Activated CD8-positive, alpha-beta memory T cell treated with anti-CD3 and anti-CD28 coated beads, Interleukin-2, amount 10 ng/mL, durations not matched to agents 7 days and 5 days (primary cell): Measurements from ENCODE around the gene KRTAP5-8. TPM values are rescaled to one million over a fixed set of nuclear protein-coding genes. Genes with fewer than 3 reads are reported as not detected.
A peak's percentile ranks its signal among the peaks of the same experiment; 100 is the strongest.
"Not testable (repeated sequence)": the region's sequence is repeated elsewhere in the genome, so short reads cannot be mapped to it uniquely, and the experiment has no call there.

ENCODE experiments used
- ATAC-seq: fragments of 150-1000 bp; cut with Tn5 transposase; one replicate; pipeline ENCODE4 v1.10.0; 2021; ENCODE audit warnings: moderate library complexity
- CTCF ChIA-PET: fragments of 350-600 bp; sonication (Branson Sonifier 250); formaldehyde crosslinking; loops from one replicate; lab custom pipeline; 2021; ENCODE audit warnings: antibody characterized with exemption; lab: Charles Lee
- DNase-seq: peaks from one replicate; pipeline ENCODE4 v3.0.0-alpha.2; 2020
- H3K27ac Mint-ChIP-seq: one replicate; pipeline ENCODE4 v1.8.0; 2021; ENCODE audit warnings: mild to moderate bottlenecking, mixed read lengths
- H3K27me3 Mint-ChIP-seq: one replicate; pipeline ENCODE4 v1.8.0; 2021; ENCODE audit warnings: mixed read lengths
- H3K36me3 Mint-ChIP-seq: one replicate; pipeline ENCODE4 v1.8.0; 2021; ENCODE audit warnings: mild to moderate bottlenecking, mixed read lengths
- H3K4me1 Mint-ChIP-seq: one replicate; pipeline ENCODE4 v1.8.0; 2021; ENCODE audit warnings: mixed read lengths
- H3K4me3 Mint-ChIP-seq: one replicate; pipeline ENCODE4 v1.8.0; 2021; ENCODE audit warnings: mild to moderate bottlenecking, moderate library complexity, mixed read lengths
- H3K9me3 Mint-ChIP-seq: one replicate; pipeline ENCODE4 v1.8.0; 2022; ENCODE audit warnings: low read depth, mixed read lengths
- total RNA-seq, 2 experiments: library from RNA; stranded (reverse); gene quantifications; one replicate each; pipeline ENCODE4 v1.2.3, GENCODE V29; 2021

The KRTAP5-8 gene
- total RNA-seq, 2 experiments from 2014 or later: not detected

GRCh38 chr11:71526796-71527575 lies 10.8 kb upstream of the KRTAP5-8 start, which contains the start of gene KRTAP5-7:
KRTAP5-7 (plus strand) TSS chr11:71527267; CDS start chr11:71527301, 34 bp downstream.
- H3K27ac Mint-ChIP-seq, H3K36me3 Mint-ChIP-seq, H3K4me1 Mint-ChIP-seq, ATAC-seq, H3K9me3 Mint-ChIP-seq, CTCF ChIA-PET, H3K4me3 Mint-ChIP-seq: not testable (repeated sequence)
- peak; percentile 11 for DNase-seq
- H3K27me3 Mint-ChIP-seq: peaks cover 10% of the 10 kb centered on the region

GRCh38 chr11:71527576-71528210 lies 10.1 kb upstream of the KRTAP5-8 start:
- Mint-ChIP-seq H3K27me3 (peaks cover 10% of the 10 kb centered on the region), H3K36me3 (no peaks in the 10 kb centered on the region), H3K4me3 (no peak overlapping the region), H3K9me3 (no peaks in the 10 kb centered on the region), H3K4me1 (no peaks in the 10 kb centered on the region), H3K27ac (no peak overlapping the region)
- CTCF ChIA-PET: no interaction called here
- DNase-seq: peak; percentile 19
- no peak for ATAC-seq

- Mint-ChIP-seq H3K4me3 (no peak overlapping the region), H3K4me1 (no peaks in the 10 kb centered on the region), H3K27me3 (peaks cover 10% of the 10 kb centered on the region), H3K27ac (no peak overlapping the region), H3K36me3 (no peaks in the 10 kb centered on the region), H3K9me3 (no peaks in the 10 kb centered on the region)
- ATAC-seq: no peak
- CTCF ChIA-PET: no interaction called here
- DNase-seq: no peak
Observed at GRCh38 chr11:71530602-71531001, 7.2 kb upstream of the KRTAP5-8 start.

GRCh38 chr11:71532036-71532610 lies 5.7 kb upstream of the KRTAP5-8 start:
- CTCF ChIA-PET: no interaction called here
- no peaks in the 10 kb centered on the region for H3K4me1 Mint-ChIP-seq
- H3K27ac Mint-ChIP-seq: no peak overlapping the region
- H3K27me3 Mint-ChIP-seq: peaks cover 5% of the 10 kb centered on the region
- H3K4me3 Mint-ChIP-seq: no peak overlapping the region
- no peaks in the 10 kb centered on the region for H3K36me3 Mint-ChIP-seq
- no peak for ATAC-seq
- peak; percentile 12 for DNase-seq
- H3K9me3 Mint-ChIP-seq: no peaks in the 10 kb centered on the region

- CTCF ChIA-PET: not testable (repeated sequence)
Observed at GRCh38 chr11:71534711-71535608, 2.9 kb upstream of the KRTAP5-8 start.

GRCh38 chr11:71535825-71536224 lies 2.0 kb upstream of the KRTAP5-8 start:
- Mint-ChIP-seq H3K27ac (no peak overlapping the region), H3K4me3 (no peak overlapping the region), H3K4me1 (no peaks in the 10 kb centered on the region), H3K36me3 (peaks cover 1% of the 10 kb centered on the region), H3K9me3 (peaks cover 2% of the 10 kb centered on the region), H3K27me3 (peaks cover 5% of the 10 kb centered on the region)
- ATAC-seq (no peak), DNase-seq (no peak)
- CTCF ChIA-PET: no interaction called here

More at GRCh38 chr11:71534711-71535608, 2.9 kb upstream of the KRTAP5-8 start:
- not testable (repeated sequence) for H3K9me3 Mint-ChIP-seq, H3K27ac Mint-ChIP-seq, ATAC-seq, H3K4me3 Mint-ChIP-seq, H3K27me3 Mint-ChIP-seq, H3K4me1 Mint-ChIP-seq, H3K36me3 Mint-ChIP-seq
- DNase-seq: peak; percentile 28

GRCh38 chr11:71537537-71537936 lies 288 bp upstream of the KRTAP5-8 start:
- Mint-ChIP-seq H3K9me3 (peaks cover 2% of the 10 kb centered on the region), H3K4me3 (no peak overlapping the region), H3K36me3 (peaks cover 1% of the 10 kb centered on the region), H3K4me1 (no peaks in the 10 kb centered on the region), H3K27me3 (peaks cover 10% of the 10 kb centered on the region), H3K27ac (no peak overlapping the region)
- no peak for DNase-seq
- CTCF ChIA-PET: interaction anchor here (1.2 kb wide), 1 partner anchor 10 kb away, joined by 4 read pairs; no protein-coding TSS in a partner anchor
- ATAC-seq: no peak

GRCh38 chr11:71538666-71538990 lies 803 bp downstream of the KRTAP5-8 start:
- Mint-ChIP-seq H3K9me3 (peaks cover 2% of the 10 kb centered on the region), H3K36me3 (peaks cover 1% of the 10 kb centered on the region), H3K27me3 (peaks cover 12% of the 10 kb centered on the region), H3K27ac (no peak overlapping the region), H3K4me1 (peaks cover 4% of the 10 kb centered on the region), H3K4me3 (no peak overlapping the region)
- CTCF ChIA-PET: no interaction called here
- DNase-seq (peak; percentile 7), ATAC-seq (no peak)

- Mint-ChIP-seq H3K36me3 (peaks cover 1% of the 10 kb centered on the region), H3K9me3 (peaks cover 2% of the 10 kb centered on the region), H3K27ac (no peak overlapping the region), H3K4me1 (peaks cover 4% of the 10 kb centered on the region), H3K27me3 (peaks cover 14% of the 10 kb centered on the region), H3K4me3 (no peak overlapping the region)
- ATAC-seq (no peak), DNase-seq (peak; percentile 15)
- CTCF ChIA-PET: no interaction called here
Observed at GRCh38 chr11:71539017-71539416, 1.2 kb downstream of the KRTAP5-8 start.

GRCh38 chr11:71539971-71540370 lies 2.1 kb downstream of the KRTAP5-8 start:
- CTCF ChIA-PET, ATAC-seq: not testable (repeated sequence)

GRCh38 chr11:71540521-71541304 lies 2.9 kb downstream of the KRTAP5-8 start:
- H3K27ac Mint-ChIP-seq, H3K9me3 Mint-ChIP-seq, H3K4me3 Mint-ChIP-seq, CTCF ChIA-PET, H3K36me3 Mint-ChIP-seq, ATAC-seq, DNase-seq, H3K4me1 Mint-ChIP-seq: not testable (repeated sequence)
- H3K27me3 Mint-ChIP-seq: peaks cover 19% of the 10 kb centered on the region

More at GRCh38 chr11:71539971-71540370, 2.1 kb downstream of the KRTAP5-8 start:
- not testable (repeated sequence) for H3K4me1 Mint-ChIP-seq, H3K9me3 Mint-ChIP-seq, H3K4me3 Mint-ChIP-seq, H3K36me3 Mint-ChIP-seq, DNase-seq, H3K27ac Mint-ChIP-seq
- peaks cover 19% of the 10 kb centered on the region for H3K27me3 Mint-ChIP-seq

- ATAC-seq (no peak), DNase-seq (no peak)
- Mint-ChIP-seq H3K4me3 (no peak overlapping the region), H3K27me3 (peaks cover 16% of the 10 kb centered on the region), H3K36me3 (peaks cover 1% of the 10 kb centered on the region), H3K4me1 (peaks cover 4% of the 10 kb centered on the region), H3K9me3 (peaks cover 2% of the 10 kb centered on the region), H3K27ac (no peak overlapping the region)
- CTCF ChIA-PET: no interaction called here
Observed at GRCh38 chr11:71542382-71542781, 4.6 kb downstream of the KRTAP5-8 start.
